GM18511 (cell line): Measurements from ENCODE around the gene CACTIN.

Experiments used
- ATAC-seq: cut with Tn5 transposase; IDR thresholded peaks from one replicate; pipeline ENCODE4 v1.9.1; 2021; ENCODE audit warnings: mild to moderate bottlenecking, moderate library complexity; ENCODE audit not compliant: unreplicated experiment

Gene CACTIN

GRCh38 chr19:3663838-3664237 lies 37.2 kb upstream of the CACTIN start:
- no peak for ATAC-seq

GRCh38 chr19:3661284-3662238 lies 35.0 kb upstream of the CACTIN start:
- ATAC-seq = no peak

- no peak for ATAC-seq
These were observed 34.1 kb upstream of the CACTIN start for GRCh38 chr19:3660493-3661219.

GRCh38 chr19:3659746-3660112 lies 33.1 kb upstream of the CACTIN start:
- ATAC-seq = no peak

- ATAC-seq = no peak
These were observed 32.5 kb upstream of the CACTIN start for GRCh38 chr19:3658870-3659745.

GRCh38 chr19:3658004-3658869 lies 31.6 kb upstream of the CACTIN start:
- ATAC-seq = no peak

GRCh38 chr19:3657395-3657769 lies 30.8 kb upstream of the CACTIN start:
- no peak for ATAC-seq

- no peak for ATAC-seq
These were observed 30.3 kb upstream of the CACTIN start for GRCh38 chr19:3656747-3657394.

GRCh38 chr19:3656073-3656746 lies 29.6 kb upstream of the CACTIN start:
- no peak for ATAC-seq

GRCh38 chr19:3655402-3656072 lies 28.9 kb upstream of the CACTIN start:
- no peak for ATAC-seq

- no peak for ATAC-seq
These were observed 27.4 kb upstream of the CACTIN start for GRCh38 chr19:3653865-3654513.

- no peak for ATAC-seq
These were observed 26.6 kb upstream of the CACTIN start for GRCh38 chr19:3653081-3653795.

GRCh38 chr19:3652422-3652821 lies 25.8 kb upstream of the CACTIN start:
- ATAC-seq = no peak

GRCh38 chr19:3651684-3652083 lies 25.1 kb upstream of the CACTIN start:
- no peak for ATAC-seq

GRCh38 chr19:3649888-3650287 lies 23.3 kb upstream of the CACTIN start:
- no peak for ATAC-seq

- no peak for ATAC-seq
These were observed 21.7 kb upstream of the CACTIN start for GRCh38 chr19:3648037-3648905.
